H1 (cell line): ENCODE measurements around the gene CHDH.

Experiments used
- CEBPB ChIP-seq: IDR thresholded peaks from 2 replicates; pipeline ENCODE4 v1.6.1; 2012; ENCODE audit warnings: low read depth, low read length
- EP300 ChIP-seq, 2 experiments: IDR thresholded peaks; 1 replicate in 1 of 2; 2 replicates in 1 of 2; pipeline ENCODE4 v1.6.1; 2011 to 2012; ENCODE audit warnings: low read depth in 2 of 2, low read length in 2 of 2, mild to moderate bottlenecking in 2 of 2, borderline replicate concordance in 1 of 2, inconsistent platforms in 1 of 2, moderate library complexity in 1 of 2
- JUND ChIP-seq: IDR thresholded peaks from 2 replicates; pipeline ENCODE4 v1.6.1; 2011; ENCODE audit warnings: mild to moderate bottlenecking, improper control_type of control experiment, low read length
- KDM5A ChIP-seq: fragments of 200-600 bp; IDR thresholded peaks from 2 replicates; pipeline ENCODE4 v1.7.1; 2012; ENCODE audit warnings: mild to moderate bottlenecking, low read length, inconsistent platforms, mixed read lengths
- POLR2A ChIP-seq, 2 experiments: IDR thresholded peaks; 1 replicate in 1 of 2; 2 replicates in 1 of 2; pipeline ENCODE4 v1.6.1; 2011; ENCODE audit warnings: low read depth in 2 of 2, low read length in 2 of 2, mild to moderate bottlenecking in 2 of 2; ENCODE audit errors: control extremely low read depth in 1 of 2
- POLR2AphosphoS5 ChIP-seq: IDR thresholded peaks from 2 replicates; pipeline ENCODE4 v1.6.1; 2011; ENCODE audit warnings: low read depth, low read length
- RAD21 ChIP-seq, 2 experiments: IDR thresholded peaks in 1 of 2; conservative IDR thresholded peaks in 1 of 2; 2 replicates each; pipeline ENCODE4 v1.6.1; 2011; ENCODE audit warnings: low read depth in 2 of 2, low read length in 2 of 2, improper control_type of control experiment in 1 of 2, inconsistent platforms in 1 of 2, mild to moderate bottlenecking in 1 of 2, moderate library complexity in 1 of 2
- SIN3A ChIP-seq, 2 experiments: IDR thresholded peaks in 1 of 2; conservative IDR thresholded peaks in 1 of 2; 2 replicates each; pipeline ENCODE4 v1.6.1; 2011 to 2012; ENCODE audit warnings: low read length in 2 of 2, improper control_type of control experiment in 1 of 2, low read depth in 1 of 2, mild to moderate bottlenecking in 1 of 2
- SP1 ChIP-seq: IDR thresholded peaks from 2 replicates; pipeline ENCODE4 v1.6.1; 2011; ENCODE audit warnings: low read depth, low read length
- SUZ12 ChIP-seq: fragments of 200-600 bp; sonication (generic); IDR thresholded peaks from 2 replicates; pipeline ENCODE4 v1.6.1; 2012; ENCODE audit warnings: mild to moderate bottlenecking, inconsistent platforms, low read length, moderate library complexity, mixed read lengths
- TF ChIP-seq, protein P1 (sequence below), 3 experiments: IDR thresholded peaks; 1 replicate in 2 of 3; 2 replicates in 1 of 3; pipeline versions ENCODE4 v1.5.1 to v1.6.1; 2011; ENCODE audit warnings: low read length in 3 of 3, mild to moderate bottlenecking in 3 of 3, inconsistent platforms in 2 of 3, low read depth in 1 of 3, moderate library complexity in 1 of 3; ENCODE audit not compliant: insufficient read depth in 1 of 3; ENCODE audit errors: control extremely low read depth in 1 of 3

DNA sequence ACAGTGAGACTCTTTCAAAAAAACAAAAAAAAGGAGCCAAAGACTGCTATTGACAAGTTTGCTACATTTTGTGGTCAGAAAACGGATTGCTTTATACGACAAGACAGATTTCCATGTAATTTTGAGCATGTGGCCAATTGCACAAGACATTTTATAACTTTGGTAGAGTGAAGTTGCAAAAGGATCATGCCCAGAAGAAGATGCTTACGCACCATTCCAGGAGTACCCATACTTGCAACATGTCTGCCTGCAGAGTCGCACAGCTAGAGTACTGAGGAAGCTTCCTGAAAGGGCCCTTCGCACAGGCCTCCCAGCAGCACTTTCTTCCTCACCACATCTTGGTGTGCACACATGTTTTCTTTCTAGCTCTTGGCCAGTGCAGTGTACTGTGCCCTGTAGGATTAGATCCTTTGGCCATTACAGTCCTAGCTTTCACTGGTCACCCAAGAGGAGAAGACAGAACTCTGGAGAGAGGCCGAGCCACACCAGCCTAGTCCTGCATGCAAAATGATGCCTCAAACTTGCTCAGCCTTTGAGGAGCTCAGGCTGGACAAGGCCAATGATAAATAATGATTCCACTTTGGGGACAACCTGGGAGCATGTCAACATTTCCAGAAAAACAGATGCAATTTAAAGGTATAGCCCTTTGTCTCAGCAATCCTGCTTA is 11.7 kb downstream of the CHDH start:
- TF ChIP-seq, protein P1, sequence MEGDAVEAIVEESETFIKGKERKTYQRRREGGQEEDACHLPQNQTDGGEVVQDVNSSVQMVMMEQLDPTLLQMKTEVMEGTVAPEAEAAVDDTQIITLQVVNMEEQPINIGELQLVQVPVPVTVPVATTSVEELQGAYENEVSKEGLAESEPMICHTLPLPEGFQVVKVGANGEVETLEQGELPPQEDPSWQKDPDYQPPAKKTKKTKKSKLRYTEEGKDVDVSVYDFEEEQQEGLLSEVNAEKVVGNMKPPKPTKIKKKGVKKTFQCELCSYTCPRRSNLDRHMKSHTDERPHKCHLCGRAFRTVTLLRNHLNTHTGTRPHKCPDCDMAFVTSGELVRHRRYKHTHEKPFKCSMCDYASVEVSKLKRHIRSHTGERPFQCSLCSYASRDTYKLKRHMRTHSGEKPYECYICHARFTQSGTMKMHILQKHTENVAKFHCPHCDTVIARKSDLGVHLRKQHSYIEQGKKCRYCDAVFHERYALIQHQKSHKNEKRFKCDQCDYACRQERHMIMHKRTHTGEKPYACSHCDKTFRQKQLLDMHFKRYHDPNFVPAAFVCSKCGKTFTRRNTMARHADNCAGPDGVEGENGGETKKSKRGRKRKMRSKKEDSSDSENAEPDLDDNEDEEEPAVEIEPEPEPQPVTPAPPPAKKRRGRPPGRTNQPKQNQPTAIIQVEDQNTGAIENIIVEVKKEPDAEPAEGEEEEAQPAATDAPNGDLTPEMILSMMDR (IDR thresholded peaks at IDR 0.05; ENCODE audit: control extremely low read depth in 1 of 3, insufficient read depth in 1 of 3, low read depth in 1 of 3, low read length in 3 of 3) = no peak
- TF ChIP-seq SUZ12 = no peak
- TF ChIP-seq CEBPB = no peak
- no peak for TF ChIP-seq EP300 (IDR thresholded peaks at IDR 0.05; ENCODE audit: borderline replicate concordance in 1 of 2, low read depth in 2 of 2, low read length in 2 of 2)
- no peak for TF ChIP-seq POLR2A (IDR thresholded peaks at IDR 0.05; ENCODE audit: control extremely low read depth in 1 of 2, low read depth in 2 of 2, low read length in 2 of 2)
- no peak for TF ChIP-seq JUND
- TF ChIP-seq POLR2AphosphoS5 = no peak
- TF ChIP-seq SP1 = no peak
- no peak for TF ChIP-seq RAD21 (IDR thresholded peaks at IDR 0.05 in 1 of 2, conservative IDR thresholded peaks at IDR 0.05 in 1 of 2; ENCODE audit: low read depth in 2 of 2, low read length in 2 of 2)
- no peak for TF ChIP-seq SIN3A (conservative IDR thresholded peaks at IDR 0.05 in 1 of 2, IDR thresholded peaks at IDR 0.05 in 1 of 2; ENCODE audit: low read depth in 1 of 2, low read length in 2 of 2)
- no peak for TF ChIP-seq KDM5A
